ELF-1 (cell line): ENCODE data around the gene TRIP12.
A peak's percentile ranks its signal among the peaks of the same experiment; 100 is the strongest.
"Not testable (repeated sequence)": the region's sequence is repeated elsewhere in the genome, so short reads cannot be mapped to it uniquely, and the experiment has no call there.

Experiments used
- DNase-seq: peaks from one replicate; pipeline ENCODE4 v3.0.0-alpha.2; 2016; ENCODE audit warnings: low read depth, low spot score

Gene TRIP12

GRCh38 chr2:229921892-229922448 is at the start of gene TRIP12:
Gene TRIP12, minus strand, starts transcription at chr2:229922009. Its CDS starts 41,930 bp downstream, at chr2:229880079.
- peak; percentile 98 for DNase-seq

GRCh38 chr2:229971298-229971790 is 49.5 kb upstream of the TRIP12 start:
- no peak for DNase-seq

GRCh38 chr2:229970406-229970805 is 48.6 kb upstream of the TRIP12 start:
- DNase-seq: no peak

GRCh38 chr2:229969921-229970320 is 48.1 kb upstream of the TRIP12 start:
- no peak for DNase-seq

- not testable (repeated sequence) for DNase-seq
These were observed 41.8 kb upstream of the TRIP12 start for GRCh38 chr2:229963596-229963995.

GRCh38 chr2:229956491-229956890 is 34.7 kb upstream of the TRIP12 start:
- DNase-seq: no peak

GRCh38 chr2:229955663-229956062 is 33.9 kb upstream of the TRIP12 start:
- no peak for DNase-seq

GRCh38 chr2:229952256-229952835 is 30.5 kb upstream of the TRIP12 start:
- peak; percentile 61 for DNase-seq

- DNase-seq: no peak
These were observed 25.7 kb upstream of the TRIP12 start for GRCh38 chr2:229947544-229947943.

- DNase-seq: no peak
These were observed 24.2 kb upstream of the TRIP12 start for GRCh38 chr2:229945975-229946374.

- DNase-seq: peak; percentile 45
These were observed 22.1 kb upstream of the TRIP12 start for GRCh38 chr2:229943770-229944449.

- DNase-seq: no peak
These were observed 21.4 kb upstream of the TRIP12 start for GRCh38 chr2:229943171-229943570.

GRCh38 chr2:229942671-229943070 is 20.9 kb upstream of the TRIP12 start:
- no peak for DNase-seq

GRCh38 chr2:229937537-229937936 is 15.7 kb upstream of the TRIP12 start:
- DNase-seq: no peak

GRCh38 chr2:229931241-229931640 is 9.4 kb upstream of the TRIP12 start:
- DNase-seq: peak; percentile 51

- no peak for DNase-seq
These were observed 8.8 kb upstream of the TRIP12 start for GRCh38 chr2:229930656-229931055.

GRCh38 chr2:229927817-229928321 is 6.1 kb upstream of the TRIP12 start:
- no peak for DNase-seq

- DNase-seq: no peak
These were observed 3.4 kb upstream of the TRIP12 start for GRCh38 chr2:229925201-229925600.

- DNase-seq: not testable (repeated sequence)
These were observed 2.7 kb upstream of the TRIP12 start for GRCh38 chr2:229924541-229924940.

GRCh38 chr2:229922449-229923386 is 909 bp upstream of the TRIP12 start, which contains the start of gene FBXO36:
Gene FBXO36, plus strand, starts transcription at chr2:229922503. Its CDS starts 11 bp downstream, at chr2:229922514.
- DNase-seq: no peak

GRCh38 chr2:229921101-229921891 is 513 bp downstream of the TRIP12 start:
- DNase-seq: peak; percentile 54
